HepG2 (cell line): ENCODE measurements around the gene POLG2. TPM values are rescaled to one million over a fixed set of nuclear protein-coding genes. Genes with fewer than 3 reads are reported as not detected.

ENCODE experiments used
- AKNA ChIP-seq: sonication (generic); formaldehyde crosslinking; IDR thresholded peaks from 2 replicates; pipeline ENCODE4 v1.4.0; 2020; ENCODE audit warnings: missing genetic modification reagents, borderline replicate concordance
- BCL6 ChIP-seq: IDR thresholded peaks from 2 replicates; pipeline ENCODE4 v1.6.1; 2016; ENCODE audit warnings: missing genetic modification reagents, missing compliant biosample characterization
- CHCHD3 ChIP-seq: sonication (generic); formaldehyde crosslinking; IDR thresholded peaks from 2 replicates; pipeline ENCODE4 v1.8.0; 2022; ENCODE audit warnings: mild to moderate bottlenecking, missing genetic modification reagents, moderate library complexity
- CHD2 ChIP-seq: IDR thresholded peaks from 2 replicates; pipeline ENCODE4 v1.6.1; 2011; ENCODE audit warnings: low read depth, low read length, improper control_type of control experiment
- CSRNP1 ChIP-seq: sonication (generic); formaldehyde crosslinking; IDR thresholded peaks from 2 replicates; pipeline ENCODE4 v1.8.1; 2023; ENCODE audit warnings: mild to moderate bottlenecking, missing genetic modification reagents
- ELK4 ChIP-seq: sonication (generic); formaldehyde crosslinking; IDR thresholded peaks from 2 replicates; pipeline ENCODE4 v1.9.0; 2021; ENCODE audit warnings: missing genetic modification reagents, borderline replicate concordance
- HOXD1 ChIP-seq: sonication (generic); formaldehyde crosslinking; IDR thresholded peaks from 2 replicates; pipeline ENCODE4 v1.5.0; 2020; ENCODE audit warnings: missing genetic modification reagents
- IKZF1 ChIP-seq: fragments of 450-650 bp; IDR thresholded peaks from 2 replicates; pipeline ENCODE4 v1.7.1; 2016
- NCOA5 ChIP-seq: sonication (generic); formaldehyde crosslinking; IDR thresholded peaks from 2 replicates; pipeline ENCODE4 v1.4.0; 2020; ENCODE audit warnings: missing genetic modification reagents
- NCOR1 ChIP-seq: fragments of 200-600 bp; sonication (generic); IDR thresholded peaks from 2 replicates; pipeline ENCODE4 v1.7.0; 2017; ENCODE audit warnings: antibody characterized with exemption, low read length, borderline replicate concordance
- PAF1 ChIP-seq: IDR thresholded peaks from 2 replicates; pipeline ENCODE4 v1.6.1; 2016; ENCODE audit warnings: missing genetic modification reagents, missing compliant biosample characterization
- RBM22 ChIP-seq: fragments of 200-400 bp; formaldehyde crosslinking; optimal IDR thresholded peaks from 2 replicates; pipeline ENCODE3; 2017; ENCODE audit warnings: mild to moderate bottlenecking, low read length, moderate library complexity
- THYN1 ChIP-seq: sonication (generic); formaldehyde crosslinking; IDR thresholded peaks from 2 replicates; pipeline ENCODE4 v1.8.1; 2023; ENCODE audit warnings: low read depth, mild to moderate bottlenecking, moderate library complexity, missing genetic modification reagents, borderline replicate concordance
- TP53 ChIP-seq: sonication (generic); formaldehyde crosslinking; conservative IDR thresholded peaks from 2 replicates; pipeline ENCODE4 v1.4.0; 2020; ENCODE audit warnings: missing genetic modification reagents
- XRCC5 ChIP-seq: fragments of 200-400 bp; formaldehyde crosslinking; optimal IDR thresholded peaks from 2 replicates; pipeline ENCODE3; 2017; ENCODE audit warnings: mild to moderate bottlenecking, low read length
- ZBTB43 ChIP-seq: sonication (generic); formaldehyde crosslinking; conservative IDR thresholded peaks from 2 replicates; pipeline ENCODE4 v1.4.0; 2020; ENCODE audit warnings: missing genetic modification reagents
- ZNF12 ChIP-seq: sonication (generic); formaldehyde crosslinking; IDR thresholded peaks from 2 replicates; pipeline ENCODE4 v1.5.0; 2020; ENCODE audit warnings: missing genetic modification reagents
- ZNF138 ChIP-seq: sonication (generic); formaldehyde crosslinking; IDR thresholded peaks from 2 replicates; pipeline ENCODE4 v1.5.0; 2020; ENCODE audit warnings: mild to moderate bottlenecking, low read depth, missing genetic modification reagents
- ZNF329 ChIP-seq: sonication (generic); formaldehyde crosslinking; IDR thresholded peaks from 2 replicates; pipeline ENCODE4 v1.9.0; 2021; ENCODE audit warnings: low read depth, mild to moderate bottlenecking, missing genetic modification reagents
- ZNF652 ChIP-seq: IDR thresholded peaks from 2 replicates; pipeline ENCODE4 v1.6.1; 2016; ENCODE audit warnings: low read depth, borderline replicate concordance
- ZNF7 ChIP-seq: IDR thresholded peaks from 2 replicates; pipeline ENCODE4 v1.6.1; 2016; ENCODE audit warnings: missing biosample characterization, missing genetic modification reagents
- ZNF709 ChIP-seq: sonication (generic); formaldehyde crosslinking; IDR thresholded peaks from 2 replicates; pipeline ENCODE4 v1.5.0; 2020; ENCODE audit warnings: mild to moderate bottlenecking, missing genetic modification reagents
- ZNF737 ChIP-seq: sonication (generic); formaldehyde crosslinking; IDR thresholded peaks from 2 replicates; pipeline ENCODE4 v1.5.0; 2020; ENCODE audit warnings: missing genetic modification reagents, mild to moderate bottlenecking, borderline replicate concordance
- polyA plus RNA-seq, 8 experiments: library from polyadenylated mRNA; depleted of rRNA in 3 of 8; stranded (reverse) in 7 of 8; unstranded in 1 of 8; fragments of >200 nt; fragmentation: Illumina TruSeq in 4 of 8; extraction: Trizol in 4 of 8; gene quantifications; 2 replicates each; pipeline versions ENCODE4 v1.2.1 to v1.2.3, GENCODE V29; 2011 to 2016; ENCODE audit warnings: low read depth in 4 of 8, missing spikeins in 1 of 8, mixed read lengths in 1 of 8; ENCODE audit not compliant: insufficient read depth in 1 of 8
- total RNA-seq, 5 experiments: library from RNA; depleted of rRNA; stranded (reverse); fragments of >200 nt; fragmentation: Illumina TruSeq; extraction: Trizol; gene quantifications; 2 replicates each; pipeline ENCODE4 v1.2.3, GENCODE V29; 2016; ENCODE audit warnings: low read depth in 1 of 5

Gene POLG2
- total and polyA plus RNA-seq, 2 of the 13 experiments (the other 11 are each of a cell fraction or from before 2014, with no cell fraction given) = 21.1 to 25.5 TPM

GRCh38 chr17:64496348-64496785 lies 487 bp downstream of the POLG2 start (continued):
- TF ChIP-seq ELK4 (CRISPR knock-in tag) (no peak), ZNF12 (CRISPR knock-in tag) (no peak), THYN1 (CRISPR knock-in tag) (no peak), BCL6 (CRISPR knock-in tag) (no peak), NCOA5 (no peak), AKNA (CRISPR knock-in tag) (peak; percentile 47; the same call in 1 of the 2 replicates), ZBTB43 (0 out of 2 replicates have a peak, but pooled peaks have one; percentile 37), RBM22 (no peak), CHD2 (no peak), CSRNP1 (no peak), HOXD1 (CRISPR knock-in tag) (no peak), IKZF1 (no peak), ZNF709 (CRISPR knock-in tag) (no peak), ZNF737 (CRISPR knock-in tag) (peak; percentile 88; the same call in 1 of the 2 replicates), ZNF652 (CRISPR knock-in tag) (no peak), ZNF329 (0 out of 2 replicates have a peak, but pooled peaks have one; percentile 43), XRCC5 (peak; percentile 15), NCOR1 (no peak), CHCHD3 (CRISPR knock-in tag) (no peak), TP53 (CRISPR knock-in tag) (0 out of 2 replicates have a peak, but pooled peaks have one; percentile 80), ZNF7 (CRISPR knock-in tag) (no peak), ZNF138 (CRISPR knock-in tag) (no peak), PAF1 (CRISPR knock-in tag) (no peak)
